Measurements from ENCODE around the gene SCP2.

- no peak for TF ChIP-seq CTCF (IDR thresholded peaks at IDR 0.05)
- TF ChIP-seq EP300 (IDR thresholded peaks at IDR 0.05), result no peak
- no peak for TF ChIP-seq POLR2A (IDR thresholded peaks at IDR 0.05)
- TF ChIP-seq POLR2AphosphoS5 (IDR thresholded peaks at IDR 0.05), result no peak
These were observed 153.7 kb downstream of the SCP2 start for GRCh38 chr1:53080769-53081168.
